Measurements from ENCODE around the gene TP53TG5. TPM values are rescaled to one million over a fixed set of nuclear protein-coding genes. Genes with fewer than 3 reads are reported as not detected.

Gene TP53TG5
- total RNA-seq, 4 donors from 2014 or later: not detected

DNA sequence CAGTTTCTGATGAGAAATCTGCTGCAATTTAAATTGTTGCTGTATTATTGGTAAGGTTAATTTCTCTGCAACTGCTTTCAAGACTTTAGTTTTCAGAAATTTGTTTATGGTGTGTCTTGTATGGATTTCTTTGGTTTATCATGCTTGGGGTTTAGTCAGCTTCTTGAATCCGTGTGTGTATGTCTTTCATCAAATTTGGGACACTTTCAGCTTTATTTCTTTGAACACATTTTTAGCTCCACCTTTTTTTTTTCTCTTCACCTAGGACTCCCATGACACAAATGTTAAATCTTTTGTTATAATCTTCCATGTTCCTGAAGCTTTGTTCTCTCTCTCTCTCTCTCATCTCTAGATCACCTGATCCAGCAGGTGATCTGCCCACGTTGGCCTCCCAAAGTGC, 13.4 kb upstream of the TP53TG5 start:
- DNase-seq (ENCODE audit: low spot score in 2 of 2): no peak
- intact Hi-C loops (cut with DNase I; ENCODE audit: low total_unique reads): no loop called here
- TF ChIP-seq, protein P1, sequence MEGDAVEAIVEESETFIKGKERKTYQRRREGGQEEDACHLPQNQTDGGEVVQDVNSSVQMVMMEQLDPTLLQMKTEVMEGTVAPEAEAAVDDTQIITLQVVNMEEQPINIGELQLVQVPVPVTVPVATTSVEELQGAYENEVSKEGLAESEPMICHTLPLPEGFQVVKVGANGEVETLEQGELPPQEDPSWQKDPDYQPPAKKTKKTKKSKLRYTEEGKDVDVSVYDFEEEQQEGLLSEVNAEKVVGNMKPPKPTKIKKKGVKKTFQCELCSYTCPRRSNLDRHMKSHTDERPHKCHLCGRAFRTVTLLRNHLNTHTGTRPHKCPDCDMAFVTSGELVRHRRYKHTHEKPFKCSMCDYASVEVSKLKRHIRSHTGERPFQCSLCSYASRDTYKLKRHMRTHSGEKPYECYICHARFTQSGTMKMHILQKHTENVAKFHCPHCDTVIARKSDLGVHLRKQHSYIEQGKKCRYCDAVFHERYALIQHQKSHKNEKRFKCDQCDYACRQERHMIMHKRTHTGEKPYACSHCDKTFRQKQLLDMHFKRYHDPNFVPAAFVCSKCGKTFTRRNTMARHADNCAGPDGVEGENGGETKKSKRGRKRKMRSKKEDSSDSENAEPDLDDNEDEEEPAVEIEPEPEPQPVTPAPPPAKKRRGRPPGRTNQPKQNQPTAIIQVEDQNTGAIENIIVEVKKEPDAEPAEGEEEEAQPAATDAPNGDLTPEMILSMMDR (IDR thresholded peaks at IDR 0.05): no peak
- TF ChIP-seq POLR2A (IDR thresholded peaks at IDR 0.05): no peak
- H3K4me3 ChIP-seq (ENCODE audit: low read depth, poor library complexity, severe bottlenecking): no peak overlapping the region
- WGBS, 2 donors: 66 to 76% methylated on average over 2 of the region's 2 CpGs

GRCh38 chr20:45390931-45391330, 12.8 kb upstream of the TP53TG5 start:
- intact Hi-C loops (cut with DNase I; ENCODE audit: low total_unique reads): no loop called here
- DNase-seq (ENCODE audit: low spot score in 2 of 2): no peak
- 97 to 100% methylated on average over 2 of the region's 2 CpGs for WGBS, 2 donors
- TF ChIP-seq, protein P1 (IDR thresholded peaks at IDR 0.05): no peak
- no peak for TF ChIP-seq POLR2A (IDR thresholded peaks at IDR 0.05)
- H3K4me3 ChIP-seq (ENCODE audit: low read depth, poor library complexity, severe bottlenecking): no peak overlapping the region

GRCh38 chr20:45387274-45387673, 9.1 kb upstream of the TP53TG5 start:
- intact Hi-C loops (cut with DNase I; ENCODE audit: low total_unique reads): no loop called here
- no peak for DNase-seq (ENCODE audit: low spot score in 2 of 2)
- no peak for TF ChIP-seq POLR2A (IDR thresholded peaks at IDR 0.05)
- TF ChIP-seq, protein P1 (IDR thresholded peaks at IDR 0.05): no peak
- H3K4me3 ChIP-seq (ENCODE audit: low read depth, poor library complexity, severe bottlenecking): no peak overlapping the region
- whole genome bisulfite sequencing, 2 donors: 95 to 98% methylated on average over 1 of the region's 1 CpG

DNA sequence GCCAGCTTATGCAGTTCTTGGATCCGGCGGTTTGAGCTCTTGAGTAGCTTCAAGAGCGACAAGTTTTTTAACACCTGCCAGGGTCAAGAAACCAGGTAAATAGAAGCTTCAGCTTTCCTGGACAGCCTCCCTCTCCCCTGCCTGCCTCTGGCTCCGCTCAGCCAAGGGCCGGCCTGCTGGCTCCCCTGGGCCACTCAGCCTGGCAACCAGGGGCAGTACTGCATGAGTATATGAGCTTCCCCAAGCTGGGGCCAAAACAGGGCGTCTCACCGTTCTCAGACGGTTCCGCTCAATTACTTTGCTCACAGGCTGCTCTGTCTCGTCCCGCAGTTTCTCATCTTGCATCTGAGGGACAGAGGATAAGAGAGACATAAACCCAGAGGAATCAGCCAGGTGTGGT, 856 bp downstream of the TP53TG5 start:
- DNase-seq (ENCODE audit: low spot score in 2 of 2): no peak
- intact Hi-C loops (cut with DNase I; ENCODE audit: low total_unique reads): no loop called here

DNA sequence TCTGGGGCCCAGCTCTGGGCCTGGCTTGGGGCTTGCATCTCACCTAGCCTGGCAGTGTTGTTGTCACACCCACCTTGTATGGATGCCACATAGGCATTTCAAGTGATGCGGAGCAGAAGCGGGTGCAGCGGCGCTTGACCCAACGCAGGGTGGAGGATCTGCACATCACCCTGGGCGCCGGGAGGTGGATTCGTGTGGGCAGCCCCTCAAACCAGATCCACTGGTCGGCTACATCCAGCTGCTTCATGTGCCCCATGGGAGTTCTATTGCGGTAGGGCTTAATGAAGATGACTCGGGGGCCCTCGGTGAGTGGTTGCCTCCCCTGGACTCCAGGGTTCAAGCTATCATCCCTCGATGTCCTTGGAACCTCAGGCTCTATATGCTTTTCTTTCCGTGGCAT, 3.2 kb downstream of the TP53TG5 start:
- intact Hi-C loops (cut with DNase I; ENCODE audit: low total_unique reads): loop anchor here (5.0 kb wide), 2 partner anchors 53 to 62 kb away; no protein-coding TSS in a partner anchor
- TF ChIP-seq POLR2A (IDR thresholded peaks at IDR 0.05): no peak
- TF ChIP-seq, protein P1 (IDR thresholded peaks at IDR 0.05): no peak
- DNase-seq (ENCODE audit: low spot score in 2 of 2): no peak
- no peak overlapping the region for H3K4me3 ChIP-seq (ENCODE audit: low read depth, poor library complexity, severe bottlenecking)
- 90 to 95% methylated on average over 14 of the region's 14 CpGs for WGBS, 2 donors

More for the DNA sequence above, 856 bp downstream of the TP53TG5 start:
- H3K4me3 ChIP-seq (ENCODE audit: low read depth, poor library complexity, severe bottlenecking): no peak overlapping the region
- TF ChIP-seq, protein P1 (IDR thresholded peaks at IDR 0.05): no peak
- no peak for TF ChIP-seq POLR2A (IDR thresholded peaks at IDR 0.05)
- 81 to 86% methylated on average over 11 of the region's 11 CpGs for WGBS, 2 donors

- no peak for DNase-seq (ENCODE audit: low spot score in 2 of 2)
These were observed 4.0 kb downstream of the TP53TG5 start for GRCh38 chr20:45374101-45374467.

More at GRCh38 chr20:45374101-45374467, 4.0 kb downstream of the TP53TG5 start:
- TF ChIP-seq, protein P1 (IDR thresholded peaks at IDR 0.05): no peak
- no peak for TF ChIP-seq POLR2A (IDR thresholded peaks at IDR 0.05)
- intact Hi-C loops (cut with DNase I; ENCODE audit: low total_unique reads): loop anchor here (5.0 kb wide), 2 partner anchors 52 to 63 kb away; no protein-coding TSS in a partner anchor
- WGBS, 2 donors: 58 to 62% methylated on average over 9 of the region's 9 CpGs
- no peak overlapping the region for H3K4me3 ChIP-seq (ENCODE audit: low read depth, poor library complexity, severe bottlenecking)

All from lower leg skin (tissue), 4 donors.